OCI-LY1 (cell line): ENCODE data around the gene CD209.

Source experiments
- EZH2 ChIP-seq: fragments of 200-600 bp; sonication (generic), shearing (Covaris generic); IDR thresholded peaks from 2 replicates; pipeline ENCODE4 v1.8.0; 2017; ENCODE audit warnings: borderline replicate concordance, mixed run types, mild to moderate bottlenecking, antibody characterized with exemption, low read length, moderate library complexity, mixed read lengths
- TF ChIP-seq, protein P1 (sequence below): fragments of 200-600 bp; sonication (generic), shearing (Covaris generic); IDR thresholded peaks from 2 replicates; pipeline ENCODE4 v1.5.1; 2017; ENCODE audit warnings: mild to moderate bottlenecking, antibody characterized with exemption, low read length, moderate library complexity, mixed read lengths

DNA sequence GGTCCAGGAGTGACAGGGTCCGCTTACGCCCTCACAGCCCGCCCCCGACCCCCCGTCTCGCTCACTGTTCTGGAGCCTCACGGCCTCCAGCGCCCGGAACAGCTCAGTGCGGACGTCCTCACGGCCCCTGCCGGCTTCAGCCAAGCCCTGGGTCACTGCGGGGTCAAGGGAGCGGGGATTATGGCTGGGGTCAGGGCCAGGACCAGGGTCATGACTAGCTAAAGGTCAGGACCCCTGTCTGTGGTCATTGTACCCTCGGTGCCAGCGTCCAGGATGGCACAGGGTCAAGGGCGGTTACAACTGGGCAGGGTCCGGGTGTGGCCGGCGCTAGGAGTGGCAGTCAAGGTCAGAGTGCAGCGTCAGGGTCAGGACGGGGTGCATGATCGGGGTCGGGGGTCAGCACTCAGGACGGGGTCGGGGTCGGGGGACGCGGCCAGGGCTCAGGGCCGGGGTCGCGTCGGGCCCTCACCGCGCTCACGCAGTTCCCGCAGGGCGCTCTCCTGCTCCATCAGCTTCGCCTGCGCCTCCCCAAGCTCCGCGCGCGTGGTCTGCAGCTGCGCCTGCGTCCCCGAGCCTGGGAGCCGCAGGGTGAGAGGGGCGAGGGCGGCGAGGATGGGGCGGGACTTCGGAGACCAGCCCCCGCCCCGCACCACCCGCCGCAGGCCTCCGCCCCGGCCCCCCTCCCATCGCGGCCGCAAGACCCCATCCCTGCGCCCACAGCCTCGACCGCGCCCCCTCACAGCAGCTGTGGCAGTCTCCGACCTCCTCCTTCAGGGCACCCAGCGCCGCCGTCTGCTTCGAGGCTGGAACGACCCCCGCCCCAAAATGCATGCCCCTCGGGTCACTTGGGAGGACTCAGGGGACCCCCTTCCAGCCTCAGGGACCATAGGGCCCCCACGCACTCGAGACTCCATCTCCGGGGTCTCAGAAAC lies 16.8 kb downstream of the CD209 start:
- TF ChIP-seq, protein P1, sequence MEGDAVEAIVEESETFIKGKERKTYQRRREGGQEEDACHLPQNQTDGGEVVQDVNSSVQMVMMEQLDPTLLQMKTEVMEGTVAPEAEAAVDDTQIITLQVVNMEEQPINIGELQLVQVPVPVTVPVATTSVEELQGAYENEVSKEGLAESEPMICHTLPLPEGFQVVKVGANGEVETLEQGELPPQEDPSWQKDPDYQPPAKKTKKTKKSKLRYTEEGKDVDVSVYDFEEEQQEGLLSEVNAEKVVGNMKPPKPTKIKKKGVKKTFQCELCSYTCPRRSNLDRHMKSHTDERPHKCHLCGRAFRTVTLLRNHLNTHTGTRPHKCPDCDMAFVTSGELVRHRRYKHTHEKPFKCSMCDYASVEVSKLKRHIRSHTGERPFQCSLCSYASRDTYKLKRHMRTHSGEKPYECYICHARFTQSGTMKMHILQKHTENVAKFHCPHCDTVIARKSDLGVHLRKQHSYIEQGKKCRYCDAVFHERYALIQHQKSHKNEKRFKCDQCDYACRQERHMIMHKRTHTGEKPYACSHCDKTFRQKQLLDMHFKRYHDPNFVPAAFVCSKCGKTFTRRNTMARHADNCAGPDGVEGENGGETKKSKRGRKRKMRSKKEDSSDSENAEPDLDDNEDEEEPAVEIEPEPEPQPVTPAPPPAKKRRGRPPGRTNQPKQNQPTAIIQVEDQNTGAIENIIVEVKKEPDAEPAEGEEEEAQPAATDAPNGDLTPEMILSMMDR, result no peak
- no peak for TF ChIP-seq EZH2
